Embryonic facial prominence (tissue), 1 donor: ENCODE data around the gene PGLYRP2.
A peak's percentile ranks its signal among the peaks of the same experiment; 100 is the strongest.

Source experiments
- DNase-seq: peaks from one replicate; pipeline ENCODE4 v3.0.0-alpha.2; 2016; ENCODE audit errors: extremely low spot score

PGLYRP2 gene

GRCh38 chr19:15439821-15440641 lies 39.3 kb downstream of the PGLYRP2 start:
- no peak for DNase-seq

GRCh38 chr19:15439078-15439799 lies 40.1 kb downstream of the PGLYRP2 start:
- DNase-seq, result no peak

GRCh38 chr19:15438577-15438976 lies 40.7 kb downstream of the PGLYRP2 start:
- no peak for DNase-seq

GRCh38 chr19:15438124-15438496 lies 41.2 kb downstream of the PGLYRP2 start:
- no peak for DNase-seq

GRCh38 chr19:15437355-15438123 lies 41.8 kb downstream of the PGLYRP2 start:
- DNase-seq, result no peak

- DNase-seq, result no peak
Observed at GRCh38 chr19:15436826-15437110, 42.5 kb downstream of the PGLYRP2 start.

- DNase-seq, result no peak
Observed at GRCh38 chr19:15436012-15436825, 43.1 kb downstream of the PGLYRP2 start.

GRCh38 chr19:15433519-15434069 lies 45.7 kb downstream of the PGLYRP2 start:
- DNase-seq, result no peak

GRCh38 chr19:15432629-15433518 lies 46.4 kb downstream of the PGLYRP2 start:
- DNase-seq, result peak; percentile 86

GRCh38 chr19:15432018-15432494 lies 47.2 kb downstream of the PGLYRP2 start:
- DNase-seq, result peak; percentile 3

- peak; percentile 3 for DNase-seq
Observed at GRCh38 chr19:15431396-15432017, 47.8 kb downstream of the PGLYRP2 start.

GRCh38 chr19:15430526-15431120 lies 48.7 kb downstream of the PGLYRP2 start:
- DNase-seq, result peak; percentile 2

GRCh38 chr19:15429825-15430467 lies 49.4 kb downstream of the PGLYRP2 start:
- no peak for DNase-seq

- DNase-seq, result no peak
Observed at GRCh38 chr19:15428956-15429824, 50.1 kb downstream of the PGLYRP2 start.

GRCh38 chr19:15427991-15428471 lies 51.3 kb downstream of the PGLYRP2 start:
- no peak for DNase-seq

- no peak for DNase-seq
Observed at GRCh38 chr19:15427350-15427700, 52.0 kb downstream of the PGLYRP2 start.

- DNase-seq, result no peak
Observed at GRCh38 chr19:15426485-15427349, 52.6 kb downstream of the PGLYRP2 start.
